Stimulated activated CD4-positive, alpha-beta T cell treated with anti-CD3 and anti-CD28 coated beads, Interleukin-4, amount 100 ng/mL, for 1 hour (primary cell): ENCODE data around the gene SPTB.

Experiments
- DNase-seq: peaks from one replicate; pipeline ENCODE4 v3.0.0-alpha.2; 2020

SPTB gene

DNA sequence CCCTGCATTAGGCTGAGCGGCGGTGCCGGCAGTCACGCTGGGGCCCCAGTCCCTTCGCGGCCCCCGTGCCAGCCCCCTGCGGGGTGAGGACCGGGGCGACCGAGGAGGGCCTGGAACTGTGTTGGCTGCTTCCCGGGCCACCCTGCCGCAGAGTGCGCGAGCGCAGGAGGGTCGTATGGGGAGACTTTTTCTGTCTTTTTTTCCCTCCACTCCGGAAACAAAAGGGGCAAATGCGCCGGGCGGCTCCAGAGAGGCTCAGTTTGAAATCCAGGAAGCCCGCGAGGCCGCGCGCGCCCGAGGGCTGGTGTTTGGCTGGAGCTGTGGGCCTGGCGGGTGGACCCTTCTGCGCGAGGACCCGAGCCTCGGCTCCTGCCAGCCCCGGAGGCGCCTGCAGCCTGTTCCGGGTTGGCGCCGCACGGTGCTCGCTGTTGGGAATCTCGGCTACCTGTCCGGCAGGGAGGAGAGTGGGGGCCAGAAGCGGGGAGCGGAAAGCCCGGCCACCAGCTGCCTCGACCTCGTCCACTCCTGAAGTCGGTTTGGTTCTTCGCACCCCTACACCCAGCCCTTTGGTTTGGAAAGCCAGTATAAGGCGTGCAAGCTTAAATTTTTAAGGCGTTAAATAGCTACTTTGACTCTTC lies 174.8 kb downstream of the SPTB start:
- DNase-seq: peak; percentile 15

DNA sequence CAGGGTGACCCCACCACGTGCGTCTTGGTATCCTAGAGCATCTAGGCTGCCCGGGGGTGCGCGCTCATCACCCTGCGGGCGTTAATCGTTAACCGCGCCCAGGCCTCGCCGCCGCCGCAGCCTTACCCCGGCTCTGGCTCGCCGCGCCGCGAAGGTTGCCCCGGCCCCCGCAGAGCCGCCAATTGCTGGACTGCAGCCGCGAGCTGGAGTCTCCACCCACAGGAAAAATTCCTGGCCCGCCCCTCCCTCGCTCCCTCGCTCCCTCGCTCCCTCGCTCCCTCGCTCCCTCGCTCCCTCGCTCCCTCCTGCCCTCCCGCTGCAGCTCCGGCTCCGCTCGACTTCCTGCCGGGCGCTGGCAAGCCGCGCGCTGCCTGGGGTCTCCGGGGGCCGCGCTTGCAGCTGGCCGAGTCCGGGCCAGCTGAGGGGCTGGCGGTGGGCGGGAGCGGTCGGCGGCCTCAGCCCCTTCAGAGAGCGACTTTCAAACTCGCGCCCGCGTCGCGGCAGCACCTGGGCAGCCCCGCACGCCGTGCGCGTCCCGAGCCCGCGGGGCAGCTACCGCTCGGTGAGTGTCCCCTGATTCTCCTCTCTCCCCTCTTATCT lies 175.5 kb downstream of the SPTB start, which contains the start of gene PLEKHG3:
Gene PLEKHG3 (plus strand): TSS at position 282 of the 600 bp plus-strand sequence. CDS start 23,208 bp downstream, outside the sequence.
- DNase-seq: peak; percentile 33

GRCh38 chr14:64703395-64704142 lies 176.1 kb downstream of the SPTB start:
- DNase-seq: no peak

GRCh38 chr14:64702493-64703394 lies 177.0 kb downstream of the SPTB start:
- DNase-seq: no peak

GRCh38 chr14:64701660-64702059 lies 178.0 kb downstream of the SPTB start:
- no peak for DNase-seq

- no peak for DNase-seq
Observed at GRCh38 chr14:64700894-64701293, 178.8 kb downstream of the SPTB start.

- DNase-seq: no peak
Observed at GRCh38 chr14:64700290-64700689, 179.4 kb downstream of the SPTB start.

GRCh38 chr14:64698903-64699302 lies 180.8 kb downstream of the SPTB start:
- no peak for DNase-seq

GRCh38 chr14:64696355-64696857 lies 183.3 kb downstream of the SPTB start:
- no peak for DNase-seq
